Trophoblast cell (in vitro differentiated cells and primary cell): ENCODE data around the gene NR6A1.

Source experiments
- DNase-seq, 2 donors: peaks; one replicate each; pipeline ENCODE4 v3.0.0-alpha.2; 2016
- H2AFZ ChIP-seq: 2 replicates; pipeline ENCODE4 v1.6.1; 2013; ENCODE audit warnings: low read length, moderate library complexity, mild to moderate bottlenecking; ENCODE audit not compliant: insufficient read depth, poor library complexity
- H2AK5ac ChIP-seq: 2 replicates; pipeline ENCODE4 v1.6.1; 2013; ENCODE audit warnings: mild to moderate bottlenecking, low read length
- H2BK120ac ChIP-seq: 2 replicates; pipeline ENCODE4 v1.6.1; 2013; ENCODE audit warnings: low read length, mild to moderate bottlenecking, moderate library complexity; ENCODE audit not compliant: insufficient read depth, poor library complexity
- H2BK12ac ChIP-seq: 2 replicates; pipeline ENCODE4 v1.6.1; 2013; ENCODE audit warnings: mild to moderate bottlenecking, low read length, moderate library complexity
- H2BK5ac ChIP-seq: 2 replicates; pipeline ENCODE4 v1.6.1; 2013; ENCODE audit warnings: low read length, low read depth, moderate library complexity, mild to moderate bottlenecking; ENCODE audit not compliant: poor library complexity
- H3K14ac ChIP-seq: 2 replicates; pipeline ENCODE4 v1.6.1; 2013; ENCODE audit warnings: mild to moderate bottlenecking, low read length
- H3K18ac ChIP-seq: 2 replicates; pipeline ENCODE4 v1.6.1; 2013; ENCODE audit warnings: mild to moderate bottlenecking, low read length
- H3K23ac ChIP-seq: 2 replicates; pipeline ENCODE4 v1.6.1; 2013; ENCODE audit warnings: low read length
- H3K27ac ChIP-seq: 2 replicates; pipeline ENCODE4 v1.5.1; 2013; ENCODE audit warnings: low read depth, mild to moderate bottlenecking, inconsistent platforms, low read length, moderate library complexity
- H3K27me3 ChIP-seq: 2 replicates; pipeline ENCODE4 v1.6.1; 2013; ENCODE audit warnings: inconsistent platforms, mild to moderate bottlenecking, low read length, moderate library complexity; ENCODE audit not compliant: insufficient read depth
- H3K36me3 ChIP-seq, 2 experiments: 1 replicate in 1 of 2; 2 replicates in 1 of 2; pipeline ENCODE4 v1.6.1; 2013; ENCODE audit warnings: low read length in 2 of 2, mild to moderate bottlenecking in 2 of 2, moderate library complexity in 1 of 2; ENCODE audit not compliant: insufficient read depth in 2 of 2, control insufficient read depth in 1 of 2
- H3K4ac ChIP-seq: 2 replicates; pipeline ENCODE4 v1.6.1; 2013; ENCODE audit warnings: low read depth, mild to moderate bottlenecking, low read length, moderate library complexity
- H3K4me1 ChIP-seq, 2 experiments: 1 replicate in 1 of 2; 2 replicates in 1 of 2; pipeline ENCODE4 v1.6.1; 2013; ENCODE audit warnings: low read length in 2 of 2, mild to moderate bottlenecking in 2 of 2, moderate library complexity in 1 of 2; ENCODE audit not compliant: insufficient read depth in 2 of 2, control insufficient read depth in 1 of 2
- H3K4me2 ChIP-seq: 2 replicates; pipeline ENCODE4 v1.6.1; 2013; ENCODE audit warnings: inconsistent platforms, mild to moderate bottlenecking, low read length, moderate library complexity
- H3K4me3 ChIP-seq: 2 replicates; pipeline ENCODE4 v1.5.1; 2013; ENCODE audit warnings: mild to moderate bottlenecking, low read depth, low read length, inconsistent platforms
- H3K79me1 ChIP-seq: one replicate; pipeline ENCODE4 v1.6.1; 2013; ENCODE audit warnings: low read length
- H3K79me2 ChIP-seq: 2 replicates; pipeline ENCODE4 v1.6.1; 2013; ENCODE audit warnings: low read length, mild to moderate bottlenecking; ENCODE audit not compliant: control insufficient read depth, insufficient read depth, poor library complexity
- H3K9ac ChIP-seq: 2 replicates; pipeline ENCODE4 v1.6.1; 2013; ENCODE audit warnings: mild to moderate bottlenecking, low read length
- H3K9me3 ChIP-seq: 2 replicates; pipeline ENCODE4 v1.6.1; 2013; ENCODE audit warnings: low read depth, mild to moderate bottlenecking, control low read depth, inconsistent platforms, low read length; ENCODE audit not compliant: insufficient read depth
- H4K12ac ChIP-seq: 2 replicates; pipeline ENCODE4 v1.6.1; 2013; ENCODE audit warnings: low read depth, mild to moderate bottlenecking, low read length, moderate library complexity
- H4K8ac ChIP-seq: 2 replicates; pipeline ENCODE4 v1.6.1; 2013; ENCODE audit warnings: low read depth, mild to moderate bottlenecking, low read length, moderate library complexity
- H4K91ac ChIP-seq: one replicate; pipeline ENCODE4 v1.6.1; 2013; ENCODE audit warnings: low read depth, mild to moderate bottlenecking, low read length, moderate library complexity
- WGBS: extraction: QIAGEN DNeasy Blood & Tissue Kit; methylation state at CpG from one replicate; pipeline ENCODE4 v1.1.7; 2013; ENCODE audit warnings: missing lambda C conversion rate; ENCODE audit not compliant: insufficient read length, insufficient coverage; ENCODE audit errors: extremely low coverage; 5-methylcytosine and 5-hydroxymethylcytosine counted together

NR6A1 gene

DNA sequence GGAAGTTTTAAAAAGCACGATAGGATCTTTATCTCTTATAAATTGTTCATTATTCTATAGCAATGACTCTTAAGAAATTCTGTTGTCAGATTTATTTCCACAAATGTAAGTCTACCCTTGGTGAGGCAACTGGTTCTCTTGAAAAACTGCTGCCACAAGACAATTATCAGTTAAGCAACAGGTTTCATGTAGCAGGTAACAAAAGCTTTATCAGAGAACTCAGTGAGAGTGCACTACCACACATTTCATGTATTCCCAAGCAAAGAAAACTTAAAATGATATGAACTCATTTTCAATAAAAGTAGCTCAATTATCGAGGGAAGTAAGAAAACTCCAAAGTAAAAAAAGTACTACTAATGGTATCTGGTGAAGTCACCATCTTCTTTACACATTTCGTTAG lies 9.4 kb downstream of the NR6A1 start:
- no CpG with 5 or more reads among the region's 3 CpGs for WGBS
- H3K4me2 ChIP-seq: no peak overlapping the region
- H3K18ac ChIP-seq: no peak overlapping the region
- H2AK5ac ChIP-seq: no peak overlapping the region
- H3K27me3 ChIP-seq: no peaks in the 10 kb centered on the region
- no peak overlapping the region for H2BK5ac ChIP-seq
- no peak overlapping the region for H2AFZ ChIP-seq
- no peak overlapping the region for H3K27ac ChIP-seq
- no peaks in the 10 kb centered on the region for H3K79me1 ChIP-seq
- no peaks in the 10 kb centered on the region for H3K36me3 ChIP-seq
- H3K4me3 ChIP-seq: no peak overlapping the region
- H3K4ac ChIP-seq: no peak overlapping the region
- H3K4me1 ChIP-seq: no peaks in the 10 kb centered on the region
- H4K12ac ChIP-seq: no peak overlapping the region
- no peak overlapping the region for H4K91ac ChIP-seq
- H3K79me2 ChIP-seq: no peaks in the 10 kb centered on the region
- H3K9ac ChIP-seq: no peak overlapping the region
- no peak for DNase-seq
- no peak overlapping the region for H3K14ac ChIP-seq
- H2BK12ac ChIP-seq: no peak overlapping the region
- H4K8ac ChIP-seq: no peak overlapping the region
- no peak overlapping the region for H2BK120ac ChIP-seq
- H3K9me3 ChIP-seq: no peaks in the 10 kb centered on the region
- no peak overlapping the region for H3K23ac ChIP-seq

DNA sequence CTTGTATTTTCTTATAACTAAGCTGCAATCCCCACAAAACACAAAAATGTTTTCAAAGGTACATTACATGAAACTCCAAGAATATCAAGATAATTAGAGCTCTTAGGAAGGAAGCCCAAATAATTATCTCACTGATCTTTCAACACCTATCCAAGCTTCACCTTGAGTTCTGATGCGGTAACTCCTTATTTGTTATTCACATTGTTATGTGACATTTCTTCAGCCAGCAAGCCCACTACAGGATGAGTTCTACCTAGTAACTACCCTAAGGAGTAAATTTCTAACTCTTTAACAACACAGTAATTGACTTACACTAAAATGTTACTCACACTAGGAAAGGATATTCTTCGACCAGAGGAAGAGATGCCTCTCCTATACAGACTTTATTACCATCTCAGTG lies 9.9 kb downstream of the NR6A1 start:
- no peaks in the 10 kb centered on the region for H3K4me1 ChIP-seq
- no peak overlapping the region for H2AFZ ChIP-seq
- H2BK120ac ChIP-seq: no peak overlapping the region
- no CpG with 5 or more reads among the region's 2 CpGs for WGBS
- H3K4me3 ChIP-seq: no peak overlapping the region
- H3K9ac ChIP-seq: no peak overlapping the region
- H2BK12ac ChIP-seq: no peak overlapping the region
- no peak overlapping the region for H4K91ac ChIP-seq
- H3K4ac ChIP-seq: no peak overlapping the region
- H2BK5ac ChIP-seq: no peak overlapping the region
- H3K9me3 ChIP-seq: no peaks in the 10 kb centered on the region
- H3K79me1 ChIP-seq: no peaks in the 10 kb centered on the region
- H3K79me2 ChIP-seq: no peaks in the 10 kb centered on the region
- H4K8ac ChIP-seq: no peak overlapping the region
- H4K12ac ChIP-seq: no peak overlapping the region
- H3K27me3 ChIP-seq: no peaks in the 10 kb centered on the region
- no peaks in the 10 kb centered on the region for H3K36me3 ChIP-seq
- no peak for DNase-seq
- H3K14ac ChIP-seq: no peak overlapping the region
- H3K27ac ChIP-seq: no peak overlapping the region
- H2AK5ac ChIP-seq: no peak overlapping the region
- no peak overlapping the region for H3K23ac ChIP-seq
- H3K4me2 ChIP-seq: no peak overlapping the region
- H3K18ac ChIP-seq: no peak overlapping the region

DNA sequence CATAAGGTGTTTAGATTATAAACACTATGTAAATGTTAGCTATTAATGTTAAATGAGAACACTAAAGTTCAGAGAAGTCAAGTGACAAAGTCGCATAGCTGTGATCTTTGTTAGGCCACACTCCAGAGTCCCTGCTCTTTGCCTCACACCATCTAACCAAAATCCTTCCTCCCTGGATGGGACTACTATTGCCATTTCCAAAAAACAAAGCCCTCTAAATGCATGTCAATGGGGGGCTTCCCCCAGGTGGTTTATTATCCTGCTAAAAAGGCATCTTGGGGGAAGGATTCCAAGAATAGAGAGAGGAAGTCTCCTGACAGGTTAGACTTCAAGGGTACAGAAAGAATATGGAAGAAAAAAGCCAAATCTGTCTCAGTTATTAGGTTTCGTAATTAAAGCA lies 10.4 kb downstream of the NR6A1 start:
- no peak overlapping the region for H3K23ac ChIP-seq
- no peak overlapping the region for H3K14ac ChIP-seq
- no peaks in the 10 kb centered on the region for H3K79me1 ChIP-seq
- H2BK5ac ChIP-seq: no peak overlapping the region
- H3K27me3 ChIP-seq: no peaks in the 10 kb centered on the region
- H3K36me3 ChIP-seq: no peaks in the 10 kb centered on the region
- no peaks in the 10 kb centered on the region for H3K79me2 ChIP-seq
- no peak overlapping the region for H2AK5ac ChIP-seq
- H3K4me2 ChIP-seq: no peak overlapping the region
- no peaks in the 10 kb centered on the region for H3K9me3 ChIP-seq
- H3K9ac ChIP-seq: no peak overlapping the region
- H4K91ac ChIP-seq: no peak overlapping the region
- H4K8ac ChIP-seq: no peak overlapping the region
- no peak overlapping the region for H2BK120ac ChIP-seq
- H4K12ac ChIP-seq: no peak overlapping the region
- DNase-seq: no peak
- H3K18ac ChIP-seq: no peak overlapping the region
- H3K4ac ChIP-seq: no peak overlapping the region
- no peak overlapping the region for H2AFZ ChIP-seq
- H3K4me1 ChIP-seq: no peaks in the 10 kb centered on the region
- WGBS: no CpG with 5 or more reads among the region's 2 CpGs
- H3K4me3 ChIP-seq: no peak overlapping the region
- H2BK12ac ChIP-seq: no peak overlapping the region
- H3K27ac ChIP-seq: no peak overlapping the region

DNA sequence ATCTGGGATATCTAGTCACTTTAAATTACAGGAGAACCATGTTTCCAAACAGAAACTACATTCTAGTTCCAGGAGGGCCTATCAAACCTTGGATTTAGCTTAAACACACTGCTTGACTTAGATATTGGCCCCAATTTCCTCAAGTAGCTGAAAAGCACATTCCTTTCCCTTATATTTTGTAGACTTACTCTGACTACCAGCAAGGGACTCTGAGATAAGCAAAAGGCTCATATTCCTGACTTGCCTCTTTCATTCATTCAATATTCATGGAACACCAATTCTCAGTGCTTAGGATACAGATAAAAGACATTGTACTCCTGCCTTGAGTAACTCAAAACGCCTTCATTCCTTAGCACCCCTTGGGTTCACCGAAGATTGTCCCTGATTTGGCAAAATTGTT lies 11.8 kb downstream of the NR6A1 start:
- no peaks in the 10 kb centered on the region for H3K36me3 ChIP-seq
- no peak overlapping the region for H3K4ac ChIP-seq
- no peaks in the 10 kb centered on the region for H3K79me1 ChIP-seq
- no peak overlapping the region for H3K27ac ChIP-seq
- no peak overlapping the region for H3K4me2 ChIP-seq
- no peak overlapping the region for H2AFZ ChIP-seq
- H3K18ac ChIP-seq: no peak overlapping the region
- no peak overlapping the region for H2AK5ac ChIP-seq
- no peaks in the 10 kb centered on the region for H3K9me3 ChIP-seq
- H4K8ac ChIP-seq: no peak overlapping the region
- H2BK5ac ChIP-seq: no peak overlapping the region
- H4K12ac ChIP-seq: no peak overlapping the region
- peak in 1 of 2 donors; percentile 18 for DNase-seq
- H3K9ac ChIP-seq: no peak overlapping the region
- no peak overlapping the region for H2BK12ac ChIP-seq
- H3K23ac ChIP-seq: no peak overlapping the region
- H3K4me1 ChIP-seq: no peaks in the 10 kb centered on the region
- no peak overlapping the region for H3K4me3 ChIP-seq
- H3K27me3 ChIP-seq: no peaks in the 10 kb centered on the region
- no peak overlapping the region for H2BK120ac ChIP-seq
- no peak overlapping the region for H3K14ac ChIP-seq
- H4K91ac ChIP-seq: no peak overlapping the region
- no CpG with 5 or more reads among the region's 2 CpGs for WGBS
- H3K79me2 ChIP-seq: no peaks in the 10 kb centered on the region

DNA sequence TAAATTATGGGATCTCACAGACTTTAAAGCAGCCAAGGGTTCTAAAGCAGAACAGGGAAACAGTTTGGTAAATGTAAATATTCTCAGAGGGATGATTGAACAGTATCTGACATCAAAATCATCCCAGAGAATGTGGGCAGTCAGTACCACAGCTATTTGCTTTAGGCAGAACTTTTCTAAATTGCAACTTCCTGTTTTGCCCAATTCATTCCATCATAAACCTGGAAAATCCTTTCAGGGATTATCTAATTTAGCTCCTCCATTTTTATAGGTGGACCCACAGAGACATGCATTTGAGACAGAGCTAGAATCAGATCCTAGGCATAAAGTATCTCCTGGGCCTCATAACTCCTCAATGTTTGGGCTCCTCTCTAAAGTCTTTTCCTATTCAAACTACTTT lies 12.4 kb downstream of the NR6A1 start:
- no peak overlapping the region for H3K23ac ChIP-seq
- DNase-seq: peak in 1 of 2 donors; percentile 34
- no peak overlapping the region for H3K9ac ChIP-seq
- no peak overlapping the region for H3K27ac ChIP-seq
- H3K4ac ChIP-seq: no peak overlapping the region
- H3K4me3 ChIP-seq: no peak overlapping the region
- no peak overlapping the region for H2BK12ac ChIP-seq
- H3K14ac ChIP-seq: no peak overlapping the region
- H2BK5ac ChIP-seq: no peak overlapping the region
- H3K36me3 ChIP-seq: no peaks in the 10 kb centered on the region
- H3K4me1 ChIP-seq: no peaks in the 10 kb centered on the region
- no peak overlapping the region for H4K8ac ChIP-seq
- no peaks in the 10 kb centered on the region for H3K79me2 ChIP-seq
- no peaks in the 10 kb centered on the region for H3K79me1 ChIP-seq
- no peaks in the 10 kb centered on the region for H3K9me3 ChIP-seq
- H2AFZ ChIP-seq: no peak overlapping the region
- no peak overlapping the region for H2AK5ac ChIP-seq
- H4K91ac ChIP-seq: no peak overlapping the region
- no peak overlapping the region for H3K4me2 ChIP-seq
- H3K18ac ChIP-seq: no peak overlapping the region
- no peaks in the 10 kb centered on the region for H3K27me3 ChIP-seq
- H2BK120ac ChIP-seq: no peak overlapping the region
- no peak overlapping the region for H4K12ac ChIP-seq
